Mesothelial cell of epicardium (in vitro differentiated cells): ENCODE data around the gene CCDC86. TPM values are rescaled to one million over a fixed set of nuclear protein-coding genes. Genes with fewer than 3 reads are reported as not detected.

ENCODE experiments used
- DNase-seq, 2 experiments: peaks; one replicate each; pipeline ENCODE4 v3.0.0; 2021; ENCODE audit warnings: low spot score in 2 of 2; ENCODE audit not compliant: unreplicated experiment in 2 of 2
- H3K27ac Mint-ChIP-seq: 2 replicates; pipeline ENCODE4 v1.8.0; 2021; ENCODE audit warnings: mixed read lengths
- H3K27me3 Mint-ChIP-seq: 2 replicates; pipeline ENCODE4 v1.8.0; 2021; ENCODE audit warnings: low read depth, mixed read lengths
- H3K36me3 Mint-ChIP-seq: 2 replicates; pipeline ENCODE4 v1.8.0; 2021; ENCODE audit warnings: mixed read lengths
- H3K4me1 Mint-ChIP-seq: 2 replicates; pipeline ENCODE4 v1.8.0; 2021; ENCODE audit warnings: mixed read lengths
- H3K4me3 Mint-ChIP-seq: 2 replicates; pipeline ENCODE4 v1.8.0; 2021; ENCODE audit warnings: mild to moderate bottlenecking, moderate library complexity, mixed read lengths
- H3K9me3 Mint-ChIP-seq: 2 replicates; pipeline ENCODE4 v1.8.0; 2021; ENCODE audit warnings: mixed read lengths
- total RNA-seq: library from RNA; stranded (reverse); gene quantifications from 3 replicates; pipeline ENCODE4 v1.2.1, GENCODE V29; 2021
- TF ChIP-seq, protein P1 (sequence below): fragments of 200-600 bp; sonication (generic); IDR thresholded peaks from one replicate; pipeline ENCODE4 v1.5.0; 2021; ENCODE audit warnings: antibody characterized with exemption; ENCODE audit not compliant: unreplicated experiment

Gene CCDC86
- total RNA-seq, 1 donor from 2014 or later, result 22.5 TPM

DNA sequence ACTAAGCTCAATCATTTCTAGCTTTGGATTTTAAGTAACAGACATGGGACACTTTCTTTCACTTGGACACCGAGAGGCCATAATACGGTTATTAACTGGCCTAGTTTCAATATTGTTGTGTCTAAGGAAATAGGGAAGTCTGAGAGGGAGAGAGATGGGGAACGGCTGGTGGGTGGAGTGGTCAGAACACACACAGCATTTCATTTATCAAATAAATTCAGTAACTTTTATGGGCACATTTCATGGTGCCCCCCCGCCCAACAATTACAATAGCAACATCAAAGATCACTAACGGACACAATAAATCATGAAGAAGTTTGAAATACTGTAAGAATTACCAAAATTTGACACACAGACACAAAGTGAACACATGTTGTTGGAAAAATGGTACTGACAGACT, 53.8 kb downstream of the CCDC86 start:
- Mint-ChIP-seq H3K27ac (no peak overlapping the region), H3K4me3 (no peak overlapping the region)

DNA sequence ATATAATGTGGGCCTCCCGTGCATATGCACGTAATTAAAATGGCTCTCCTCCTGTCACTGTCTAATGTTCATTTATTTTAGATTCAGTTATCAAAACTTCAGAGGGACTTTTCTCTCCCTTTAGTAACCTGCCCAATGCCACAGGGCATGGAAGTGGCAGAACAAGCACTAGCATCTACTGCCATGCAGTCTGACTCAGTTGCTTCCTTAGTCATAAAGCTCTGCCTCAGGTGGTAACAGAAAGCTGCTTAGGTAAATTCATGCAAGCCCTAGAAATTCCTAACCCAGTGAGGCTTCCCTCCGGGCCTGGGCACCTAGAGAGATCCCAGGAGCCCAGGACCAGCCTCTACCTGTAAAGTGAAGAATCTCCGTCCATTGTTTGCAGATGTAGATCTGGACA, 55.6 kb downstream of the CCDC86 start:
- Mint-ChIP-seq H3K27ac (no peak overlapping the region), H3K4me3 (no peak overlapping the region), H3K9me3 (no peaks in the 10 kb centered on the region), H3K4me1 (no peaks in the 10 kb centered on the region), H3K27me3 (no peaks in the 10 kb centered on the region), H3K36me3 (peaks cover 31% of the 10 kb centered on the region)
- TF ChIP-seq, protein P1, sequence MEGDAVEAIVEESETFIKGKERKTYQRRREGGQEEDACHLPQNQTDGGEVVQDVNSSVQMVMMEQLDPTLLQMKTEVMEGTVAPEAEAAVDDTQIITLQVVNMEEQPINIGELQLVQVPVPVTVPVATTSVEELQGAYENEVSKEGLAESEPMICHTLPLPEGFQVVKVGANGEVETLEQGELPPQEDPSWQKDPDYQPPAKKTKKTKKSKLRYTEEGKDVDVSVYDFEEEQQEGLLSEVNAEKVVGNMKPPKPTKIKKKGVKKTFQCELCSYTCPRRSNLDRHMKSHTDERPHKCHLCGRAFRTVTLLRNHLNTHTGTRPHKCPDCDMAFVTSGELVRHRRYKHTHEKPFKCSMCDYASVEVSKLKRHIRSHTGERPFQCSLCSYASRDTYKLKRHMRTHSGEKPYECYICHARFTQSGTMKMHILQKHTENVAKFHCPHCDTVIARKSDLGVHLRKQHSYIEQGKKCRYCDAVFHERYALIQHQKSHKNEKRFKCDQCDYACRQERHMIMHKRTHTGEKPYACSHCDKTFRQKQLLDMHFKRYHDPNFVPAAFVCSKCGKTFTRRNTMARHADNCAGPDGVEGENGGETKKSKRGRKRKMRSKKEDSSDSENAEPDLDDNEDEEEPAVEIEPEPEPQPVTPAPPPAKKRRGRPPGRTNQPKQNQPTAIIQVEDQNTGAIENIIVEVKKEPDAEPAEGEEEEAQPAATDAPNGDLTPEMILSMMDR, result no peak
- DNase-seq, result no peak

More for the DNA sequence above, 53.8 kb downstream of the CCDC86 start:
- no peak for DNase-seq
- Mint-ChIP-seq H3K36me3 (peaks cover 34% of the 10 kb centered on the region), H3K9me3 (no peaks in the 10 kb centered on the region), H3K4me1 (peaks cover 2% of the 10 kb centered on the region), H3K27me3 (no peaks in the 10 kb centered on the region)
- TF ChIP-seq, protein P1, result no peak

DNA sequence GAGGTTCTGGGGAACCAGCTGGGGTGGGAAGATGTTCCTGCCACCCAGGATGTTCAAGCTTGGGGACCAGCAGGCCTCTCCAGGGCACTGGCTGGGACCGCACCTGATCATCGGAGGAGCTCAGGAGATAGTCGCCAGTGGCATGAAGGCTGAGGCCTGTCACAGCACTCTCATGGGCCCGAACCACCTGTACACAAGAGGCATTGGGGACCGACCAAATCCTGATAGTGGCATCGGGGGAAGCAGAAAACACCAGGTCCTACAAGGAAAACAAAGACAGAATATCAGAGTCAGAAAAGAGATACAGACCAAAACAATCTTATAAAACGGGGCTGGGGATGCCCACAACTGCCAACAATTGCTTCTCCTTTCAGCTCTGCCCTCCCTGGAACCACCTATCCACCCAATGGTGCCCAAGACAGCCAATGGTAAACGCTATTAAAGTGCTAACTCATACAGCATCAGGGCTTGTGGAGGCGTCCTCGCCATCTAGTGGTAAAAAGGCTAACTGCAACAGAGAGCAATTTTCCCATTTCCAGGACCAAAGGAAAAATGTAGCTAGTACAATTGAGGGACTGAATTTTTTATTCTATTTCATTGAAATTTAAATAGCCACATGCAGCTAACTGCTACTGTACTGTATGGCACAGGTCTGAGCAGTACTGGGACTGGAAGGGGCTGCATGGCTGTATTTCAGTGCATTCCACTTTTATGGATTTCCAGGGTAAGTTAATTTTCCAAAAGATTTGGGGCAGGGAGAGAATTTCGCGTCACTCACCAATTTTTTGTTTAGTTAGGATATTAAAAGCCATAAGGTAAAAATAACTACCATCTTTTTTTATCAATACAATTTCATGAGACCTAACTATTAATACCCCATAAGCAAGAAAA, 57.4 kb downstream of the CCDC86 start:
- Mint-ChIP-seq H3K36me3 (peaks cover 28% of the 10 kb centered on the region), H3K27me3 (no peaks in the 10 kb centered on the region), H3K4me3 (no peak overlapping the region), H3K27ac (peak overlapping the region; percentile 61), H3K4me1 (peaks cover 4% of the 10 kb centered on the region), H3K9me3 (no peaks in the 10 kb centered on the region)
- TF ChIP-seq, protein P1, result peak; percentile 92
- no peak for DNase-seq

DNA sequence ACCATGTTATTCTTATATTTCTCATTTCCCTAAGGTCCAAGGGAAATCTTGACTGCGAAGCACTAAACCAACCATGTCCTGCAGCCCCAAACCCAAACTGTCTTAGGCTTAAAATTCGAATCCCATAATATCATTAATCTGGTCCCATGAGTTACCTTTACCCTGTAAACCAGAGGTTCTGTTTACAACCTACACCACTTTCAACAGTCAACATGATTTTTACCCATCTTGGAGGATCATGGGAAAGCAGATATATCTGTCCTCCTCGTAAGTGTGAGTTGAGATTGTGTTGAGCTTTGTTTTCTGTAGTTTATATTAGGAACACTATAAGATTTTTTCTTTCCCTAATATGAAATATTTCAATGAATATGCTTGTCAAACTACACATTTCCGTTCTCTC, 58.1 kb downstream of the CCDC86 start:
- Mint-ChIP-seq H3K36me3 (peaks cover 25% of the 10 kb centered on the region), H3K27ac (peak overlapping the region; percentile 9), H3K4me1 (peaks cover 9% of the 10 kb centered on the region), H3K9me3 (no peaks in the 10 kb centered on the region), H3K27me3 (no peaks in the 10 kb centered on the region), H3K4me3 (no peak overlapping the region)
- TF ChIP-seq, protein P1, result no peak
- no peak for DNase-seq

Other genes with a start within 250 kb of the CCDC86 start
- not detected in 3 replicates for gene MS4A8, start 142.5 kb upstream of the CCDC86 start, total RNA-seq
- not detected in 3 replicates for gene MS4A18, start 117.4 kb upstream of the CCDC86 start, total RNA-seq
- gene MS4A15, start 85.2 kb upstream of the CCDC86 start, total RNA-seq, result 0.13 to 0.42 TPM (median 0.18 TPM) in 3 replicates
- not detected in 3 replicates for gene MS4A10, start 56.8 kb upstream of the CCDC86 start, total RNA-seq
- 0.60 to 0.75 TPM (median 0.71 TPM) in 3 replicates for gene PTGDR2, start 13.8 kb downstream of the CCDC86 start, total RNA-seq
- 0.16 to 0.31 TPM in 2 of 3 replicates, not detected in the other for gene ZP1, start 25.4 kb downstream of the CCDC86 start, total RNA-seq
- 96.3 to 100 TPM (median 97.6 TPM) in 3 replicates for gene PRPF19, start 64.5 kb downstream of the CCDC86 start, total RNA-seq
- gene TMEM109, start 72.0 kb downstream of the CCDC86 start, total RNA-seq, result 52.5 to 56.8 TPM (median 55.2 TPM) in 3 replicates
- 182 to 197 TPM (median 193 TPM) in 3 replicates for gene TMEM132A, start 82.3 kb downstream of the CCDC86 start, total RNA-seq
- gene SLC15A3, start 110.1 kb downstream of the CCDC86 start, total RNA-seq, result 5.0 to 7.4 TPM (median 5.2 TPM) in 3 replicates
- 0.27 to 0.31 TPM in 2 of 3 replicates, not detected in the other for gene CD6, start 129.6 kb downstream of the CCDC86 start, total RNA-seq